ENCODE results near the gene HASPIN.
"Not testable (repeated sequence)": the region's sequence is repeated elsewhere in the genome, so short reads cannot be mapped to it uniquely, and the experiment has no call there.

Gene HASPIN

DNA sequence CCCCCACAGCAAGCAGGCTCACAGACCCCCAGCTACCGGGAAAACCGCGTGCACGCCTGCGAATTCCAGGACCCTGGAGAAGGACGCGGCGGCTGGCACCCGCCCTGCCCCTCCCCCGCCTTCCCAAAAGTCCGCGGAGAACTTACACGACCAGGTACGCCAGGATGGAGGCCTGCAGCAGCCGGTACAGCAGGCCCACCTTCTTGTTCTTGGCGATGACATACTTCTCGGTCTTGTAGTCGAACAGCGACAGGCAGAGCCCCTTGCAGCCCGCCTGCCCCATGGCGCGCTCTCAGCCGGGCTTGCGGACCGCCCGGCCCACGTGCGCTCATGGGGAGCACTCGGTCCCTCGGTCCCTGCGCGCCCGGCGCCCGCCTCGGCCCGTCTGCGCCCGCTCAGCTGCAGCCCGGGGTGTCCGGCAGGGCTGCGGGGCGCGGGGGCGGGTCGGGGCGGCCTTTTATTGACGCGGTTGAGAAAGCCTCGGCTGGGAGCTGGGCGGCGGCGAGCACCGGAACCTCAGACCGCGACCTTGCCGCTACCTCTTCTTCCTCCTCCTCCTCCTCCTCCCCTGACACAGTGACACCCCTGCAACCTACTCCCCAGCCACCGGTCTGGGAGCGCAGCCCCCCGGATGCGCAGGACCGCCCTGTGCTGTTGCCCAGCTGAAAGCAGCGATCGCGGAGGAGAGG, 27.8 kb upstream of the HASPIN start, which contains the start of gene P2RX5:
Gene P2RX5, minus strand, starts transcription at position 433 of the 689 bp plus-strand sequence. Its CDS starts 150 bp downstream, at position 283.
- peak; percentile 76 for DNase-seq (ENCODE audit: low spot score)

DNA sequence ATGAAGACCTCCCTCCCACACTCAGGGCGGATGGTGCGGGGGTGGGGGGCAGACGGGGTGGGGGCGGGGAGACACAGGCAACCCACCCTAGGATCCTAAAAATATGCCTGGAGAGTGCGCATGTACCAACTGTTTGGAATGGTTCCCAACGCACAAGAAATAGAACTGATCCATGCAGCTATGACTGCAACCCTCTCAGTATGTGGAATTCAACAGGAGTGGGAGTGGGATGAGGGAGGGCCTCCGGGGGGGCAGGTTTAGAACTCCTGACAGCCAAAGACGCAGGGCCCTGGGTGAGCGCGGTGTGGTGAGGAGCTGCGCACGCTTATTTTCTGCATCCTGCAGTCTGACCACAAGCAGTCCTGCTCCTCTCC, 26.6 kb upstream of the HASPIN start:
- DNase-seq (ENCODE audit: low spot score) = no peak

DNA sequence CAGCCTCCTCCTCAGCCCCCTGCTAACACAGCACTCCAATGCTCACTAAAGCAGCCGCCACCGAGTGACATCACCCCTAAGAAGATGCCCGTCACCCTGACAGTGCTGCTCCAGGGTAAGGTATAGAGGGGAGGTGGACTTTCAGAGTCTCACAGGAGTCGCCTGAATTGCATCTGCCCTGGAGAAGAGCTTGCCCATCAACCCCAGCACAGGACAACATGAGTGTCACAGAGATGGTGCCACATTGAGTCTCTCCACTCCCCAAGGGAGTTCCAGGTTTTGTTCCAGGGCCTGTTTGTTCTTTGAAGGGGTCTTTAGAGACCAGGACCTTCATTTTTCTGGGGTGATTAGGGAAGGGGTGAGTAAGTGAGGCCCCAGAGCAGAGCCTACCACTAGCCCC, 25.6 kb upstream of the HASPIN start:
- DNase-seq (ENCODE audit: low spot score) = no peak

DNA sequence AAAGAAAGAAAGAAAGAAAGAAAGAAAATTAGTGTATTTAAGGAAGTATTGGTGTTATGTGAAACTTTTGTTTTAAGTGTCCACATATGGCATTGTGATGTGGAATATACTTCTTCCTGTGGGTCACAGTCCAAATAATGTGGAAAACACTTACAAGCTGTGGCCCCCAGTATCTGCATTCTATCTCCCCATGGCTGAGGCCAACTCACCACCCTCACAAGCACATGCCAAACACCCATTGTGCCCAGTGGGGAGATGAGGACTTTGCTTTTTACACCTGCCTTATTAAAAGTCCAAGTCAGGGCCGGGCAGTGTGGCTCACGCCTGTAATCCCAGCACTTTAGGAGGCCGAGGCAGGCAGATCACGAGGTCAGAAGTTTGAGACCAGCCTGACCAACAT, 23.8 kb upstream of the HASPIN start:
- DNase-seq (ENCODE audit: low spot score) = no peak

DNA sequence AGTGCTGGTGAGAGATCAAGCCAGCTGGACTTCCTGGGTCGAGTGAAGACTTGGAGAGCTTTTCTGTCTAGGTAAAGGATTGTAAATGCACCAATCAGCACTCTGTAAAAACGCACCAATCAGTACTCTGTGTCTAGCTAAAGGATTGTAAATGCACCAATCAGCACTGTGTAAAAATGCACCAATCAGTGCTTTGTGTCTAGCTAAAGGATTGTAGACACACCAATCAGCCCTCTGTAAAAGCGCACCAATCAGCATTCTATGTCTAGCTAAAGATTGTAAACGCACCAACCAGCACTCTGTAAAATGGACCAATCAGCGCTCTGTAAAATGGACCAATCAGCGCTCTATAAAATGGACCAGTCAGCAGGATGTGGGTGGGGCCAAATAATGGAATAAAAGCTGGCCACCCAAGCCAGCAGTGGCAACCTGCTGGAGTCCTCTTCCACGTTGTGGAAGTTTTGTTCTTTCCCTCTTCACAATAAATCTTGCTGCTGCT, 21.6 kb upstream of the HASPIN start:
- DNase-seq (ENCODE audit: low spot score) = not testable (repeated sequence)

DNA sequence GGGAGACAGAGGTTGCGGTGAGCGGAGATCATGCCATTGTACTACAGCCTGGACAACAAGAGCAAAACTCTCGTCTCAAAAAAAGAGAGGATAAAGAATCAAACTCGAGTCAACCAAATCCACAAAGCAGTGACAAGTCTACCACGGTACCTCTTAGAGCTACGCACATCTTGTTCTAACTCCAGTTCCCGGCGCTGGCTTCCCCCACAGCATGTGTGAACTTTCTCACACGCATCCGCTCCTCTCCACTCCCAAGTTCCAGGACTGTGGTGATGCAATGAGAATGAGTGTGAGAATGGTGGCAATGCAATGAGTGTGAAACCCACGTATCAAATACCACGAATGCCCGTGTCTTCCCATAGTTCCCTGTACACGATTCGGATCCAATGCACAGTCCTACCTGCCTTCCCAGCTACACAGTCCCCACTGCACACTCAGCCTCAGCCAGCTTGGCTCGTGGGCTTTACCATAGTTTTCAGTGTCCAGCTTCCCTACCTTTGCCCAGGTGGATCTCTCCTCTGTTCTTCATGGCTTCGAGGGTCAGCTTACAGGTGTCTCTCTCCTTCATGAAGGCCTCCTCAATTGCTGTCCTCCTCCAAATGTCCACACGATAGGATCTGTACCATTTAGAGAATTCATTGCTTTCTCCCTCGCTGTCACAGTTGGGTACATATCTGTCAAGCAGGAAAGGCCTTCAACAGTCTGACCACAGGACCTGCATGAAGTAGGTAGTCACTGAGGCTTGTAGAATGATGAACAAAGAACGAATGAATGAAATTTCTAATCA, 18.6 kb upstream of the HASPIN start:
- no peak for DNase-seq (ENCODE audit: low spot score)

DNA sequence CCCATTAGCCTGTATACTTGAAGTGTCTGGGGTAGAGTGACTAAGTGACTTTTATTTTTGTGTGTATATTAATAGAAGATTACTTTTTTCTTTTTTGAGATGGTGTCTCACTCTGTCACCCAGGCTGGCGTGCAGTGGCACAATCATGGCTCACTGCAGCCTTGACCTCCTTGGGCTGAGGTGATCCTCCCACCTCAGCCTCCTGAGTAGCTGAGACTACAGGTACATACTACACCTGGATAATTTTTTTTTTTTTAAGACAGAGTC, 18.1 kb upstream of the HASPIN start:
- not testable (repeated sequence) for DNase-seq (ENCODE audit: low spot score)

DNA sequence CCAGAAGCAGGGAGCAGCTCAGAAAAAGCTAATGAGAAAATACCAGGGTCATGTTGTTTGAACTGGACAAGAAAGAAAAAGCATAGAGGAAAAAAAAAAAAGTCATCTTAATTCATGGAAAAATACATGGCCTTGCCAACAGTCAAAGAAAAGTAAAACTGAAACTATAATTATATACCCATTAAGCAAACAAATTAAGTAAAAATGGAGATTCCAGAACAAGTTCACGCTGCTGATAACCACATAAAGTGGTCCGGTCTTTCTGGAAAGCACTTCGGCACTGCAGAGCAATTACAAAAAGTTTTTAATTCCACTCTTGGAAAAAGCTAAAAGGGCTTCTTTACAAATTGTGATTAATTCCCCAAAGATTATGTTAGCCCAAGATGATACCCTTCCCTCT, 15.3 kb upstream of the HASPIN start:
- no peak for DNase-seq (ENCODE audit: low spot score)

DNA sequence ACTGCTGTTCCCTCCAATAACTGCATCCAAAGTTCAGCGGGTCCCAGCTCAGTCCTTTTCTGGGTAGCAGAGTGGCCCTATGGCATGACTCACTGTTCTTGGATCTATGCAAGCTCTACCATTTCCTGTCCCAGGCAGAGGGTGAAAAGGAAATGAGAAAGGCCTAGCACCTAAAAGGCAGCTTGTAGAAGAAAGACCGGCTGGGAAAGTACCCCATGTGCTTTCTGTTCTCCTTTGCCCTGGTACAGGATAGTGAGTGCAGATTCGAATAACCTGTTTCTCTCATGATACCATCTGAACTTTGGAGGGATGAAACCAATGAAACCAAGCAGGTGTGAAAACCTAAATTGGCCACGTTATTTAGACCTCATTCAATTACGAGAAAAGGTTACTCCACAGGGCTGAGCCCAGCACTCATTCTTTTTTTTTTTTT, 12.7 kb upstream of the HASPIN start:
- no peak for DNase-seq (ENCODE audit: low spot score)

DNA sequence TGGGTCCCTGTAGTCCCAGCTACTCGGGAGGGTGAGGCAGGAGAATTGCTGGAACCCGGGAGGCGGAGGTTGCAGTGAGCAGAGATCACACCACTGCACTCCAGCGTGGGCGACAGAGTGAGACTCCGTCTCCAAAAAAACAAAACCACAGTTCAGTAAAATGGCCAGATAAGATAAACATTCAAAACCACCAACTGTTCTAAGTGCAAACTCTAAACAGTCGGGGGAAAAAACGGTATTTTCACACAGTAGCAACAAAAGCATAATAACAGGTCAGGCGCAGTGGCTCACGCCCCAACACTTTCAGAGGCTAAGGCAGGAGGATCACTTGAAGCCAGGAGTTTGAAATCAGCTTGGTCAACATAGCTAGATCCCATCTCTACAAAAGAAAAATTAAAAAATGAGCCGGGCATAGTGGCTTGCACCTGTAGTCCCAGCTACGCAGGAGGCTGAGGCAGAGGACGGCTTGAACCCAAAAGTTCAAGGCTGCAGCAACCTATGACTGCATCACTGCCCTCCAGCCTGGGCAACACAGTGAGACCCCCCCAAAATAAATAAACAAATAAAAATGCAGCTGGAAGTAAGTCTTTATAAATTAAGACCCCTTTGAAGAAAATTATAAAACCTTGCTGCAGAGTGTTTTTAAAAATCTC, 10.8 kb upstream of the HASPIN start:
- no peak for DNase-seq (ENCODE audit: low spot score)

DNA sequence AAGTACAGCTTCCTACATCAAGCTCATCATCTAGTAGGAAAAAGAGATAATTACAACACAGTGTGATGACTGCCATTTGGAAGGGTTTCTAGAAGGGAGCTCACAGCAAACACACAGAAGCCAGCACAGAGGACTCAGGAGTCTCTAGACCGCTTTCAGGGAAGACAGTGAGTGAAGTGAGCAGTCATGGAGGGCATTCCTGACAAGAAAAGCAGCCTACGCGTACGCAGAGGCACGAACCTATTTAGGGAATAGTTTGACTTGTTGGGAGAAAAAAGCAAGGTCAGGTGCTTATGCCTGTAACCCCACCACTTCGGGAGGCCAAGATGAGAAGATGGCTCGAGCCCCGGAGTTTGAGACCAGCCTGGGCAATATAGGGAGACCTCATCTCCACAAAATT, 8.4 kb upstream of the HASPIN start:
- DNase-seq (ENCODE audit: low spot score) = no peak

DNA sequence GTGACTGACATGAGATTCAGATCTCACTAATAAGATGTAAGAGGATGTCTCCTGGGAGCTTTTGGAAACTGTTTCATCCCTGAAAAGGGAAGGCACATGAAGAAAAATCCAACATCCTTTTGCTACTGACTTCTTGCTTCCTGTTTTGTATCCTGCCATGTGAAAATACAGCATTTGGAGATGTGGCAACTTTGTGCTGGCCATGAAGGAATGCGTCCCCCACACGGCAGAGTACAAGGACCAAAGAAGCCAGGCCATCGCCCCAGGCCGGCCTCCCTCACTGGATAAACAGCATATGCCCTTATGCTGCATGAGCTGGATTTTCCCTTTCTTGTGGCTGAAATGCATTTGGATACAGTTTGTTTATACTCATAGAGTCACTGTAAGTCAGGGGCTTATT, 5.5 kb upstream of the HASPIN start:
- no peak for DNase-seq (ENCODE audit: low spot score)

DNA sequence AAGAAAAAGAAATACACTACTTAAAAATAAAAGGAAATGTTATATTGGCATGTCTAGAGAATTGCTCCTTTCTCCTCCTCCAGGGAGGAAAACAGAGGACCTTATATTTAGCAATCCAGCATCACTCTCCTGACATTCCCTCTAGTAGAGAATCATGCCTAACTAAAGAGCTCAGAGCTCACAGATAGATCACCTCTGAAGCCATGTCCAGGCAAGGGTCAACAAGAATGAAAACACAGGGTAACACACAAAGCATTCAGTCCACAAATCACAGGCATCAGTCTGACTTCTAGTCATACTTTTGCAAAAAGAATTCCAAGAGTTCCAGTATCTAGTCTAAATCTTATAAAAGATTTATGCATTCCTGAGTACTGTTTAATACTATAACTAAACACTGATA, 4.4 kb upstream of the HASPIN start:
- DNase-seq (ENCODE audit: low spot score) = no peak

DNA sequence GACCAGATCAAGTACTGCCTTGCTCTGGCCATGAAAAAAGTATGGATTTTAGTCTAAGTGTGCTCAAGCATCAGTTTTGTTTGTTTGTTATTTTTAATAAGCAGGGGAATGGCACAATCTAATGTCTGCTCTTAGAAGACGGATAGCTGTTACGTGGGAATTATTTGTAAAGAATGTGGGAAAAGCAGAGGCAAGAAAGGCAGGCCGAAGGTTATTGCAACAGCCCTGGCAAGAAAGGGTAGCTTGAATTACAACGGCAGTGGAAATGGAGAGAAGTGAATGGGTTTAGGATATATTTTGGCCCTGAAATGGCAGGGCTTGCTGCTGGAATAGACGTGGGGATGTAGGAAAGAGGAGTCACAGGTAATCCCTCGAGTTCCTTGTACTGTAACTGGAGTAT, 987 bp upstream of the HASPIN start:
- no peak for DNase-seq (ENCODE audit: low spot score)

DNA sequence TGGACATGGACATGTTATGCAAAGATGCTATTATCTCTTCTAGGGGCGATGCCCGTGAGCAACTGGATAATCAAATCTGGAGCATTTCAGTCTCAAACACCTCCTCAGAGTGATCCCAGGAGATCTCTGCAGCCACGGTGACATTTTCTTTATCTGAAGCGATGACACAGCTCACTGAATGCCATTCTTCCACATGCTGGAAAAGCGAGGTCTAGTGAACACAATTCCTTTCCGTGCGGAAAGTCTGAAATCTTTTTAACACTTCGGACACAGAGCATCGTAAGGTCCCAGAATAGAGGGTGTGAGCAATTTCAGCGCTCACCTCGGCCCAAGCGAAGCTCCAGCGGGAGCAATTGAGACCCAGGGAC, 531 bp upstream of the HASPIN start:
- no peak for DNase-seq (ENCODE audit: low spot score)

DNA sequence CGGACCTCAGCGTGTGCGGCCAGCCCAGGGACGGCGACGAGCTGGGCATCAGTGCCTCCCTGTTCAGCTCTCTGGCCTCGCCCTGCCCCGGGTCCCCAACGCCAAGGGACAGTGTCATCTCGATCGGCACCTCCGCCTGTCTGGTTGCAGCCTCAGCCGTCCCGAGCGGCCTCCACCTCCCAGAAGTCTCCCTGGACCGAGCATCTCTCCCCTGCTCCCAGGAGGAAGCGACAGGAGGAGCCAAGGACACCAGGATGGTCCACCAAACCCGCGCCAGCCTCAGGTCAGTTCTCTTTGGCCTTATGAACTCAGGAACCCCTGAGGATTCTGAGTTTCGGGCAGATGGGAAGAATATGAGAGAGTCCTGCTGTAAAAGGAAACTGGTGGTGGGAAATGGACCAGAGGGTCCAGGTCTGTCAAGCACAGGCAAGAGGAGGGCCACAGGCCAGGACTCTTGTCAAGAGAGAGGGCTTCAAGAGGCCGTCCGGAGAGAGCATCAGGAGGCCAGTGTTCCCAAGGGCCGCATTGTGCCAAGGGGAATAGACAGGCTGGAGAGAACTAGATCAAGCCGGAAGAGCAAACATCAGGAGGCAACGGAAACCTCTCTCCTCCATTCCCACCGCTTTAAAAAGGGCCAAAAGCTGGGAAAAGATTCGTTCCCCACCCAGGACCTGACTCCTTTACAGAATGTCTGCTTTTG, 825 bp downstream of the HASPIN start:
- DNase-seq (ENCODE audit: low spot score) = no peak

DNA sequence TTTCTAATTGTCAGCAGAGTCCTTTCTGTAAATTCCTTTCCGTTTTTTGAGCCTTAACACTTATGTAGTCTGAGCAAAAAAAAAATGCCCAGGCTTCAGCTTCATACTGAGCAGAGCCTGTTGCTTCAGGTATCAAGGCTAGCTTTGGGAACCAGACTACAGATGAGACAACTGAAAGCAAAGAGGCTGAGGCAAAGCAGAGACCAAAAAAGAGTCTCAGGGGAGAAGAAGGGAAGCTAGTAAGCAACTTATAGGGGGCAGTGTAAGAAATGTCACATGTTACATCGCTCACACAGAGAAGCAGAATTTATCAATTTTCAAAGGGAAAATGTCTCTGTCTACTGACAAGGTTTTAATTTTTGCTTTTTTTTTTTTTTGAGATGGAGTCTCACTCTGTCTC, 3.3 kb downstream of the HASPIN start:
- DNase-seq (ENCODE audit: low spot score) = no peak

DNA sequence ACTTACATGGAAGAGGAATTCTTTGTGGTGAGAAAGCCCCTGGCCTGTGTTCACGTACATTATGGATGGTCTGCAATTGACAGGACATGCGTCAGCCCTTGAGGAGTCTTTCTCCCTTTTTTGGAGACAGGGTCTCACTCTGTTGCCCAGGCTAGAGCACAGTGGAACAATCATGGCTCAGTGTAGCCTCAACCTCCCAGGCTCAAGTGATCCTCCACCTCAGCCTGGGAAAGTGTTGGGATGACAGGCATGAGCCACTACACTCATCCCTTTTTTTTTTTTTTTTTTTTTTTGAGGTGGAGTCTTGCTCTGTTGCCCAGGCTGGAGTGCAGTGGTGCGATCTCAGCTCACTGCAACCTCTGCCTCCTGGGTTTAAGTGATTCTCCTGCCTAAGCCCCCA, 4.4 kb downstream of the HASPIN start:
- DNase-seq (ENCODE audit: low spot score) = not testable (repeated sequence)

DNA sequence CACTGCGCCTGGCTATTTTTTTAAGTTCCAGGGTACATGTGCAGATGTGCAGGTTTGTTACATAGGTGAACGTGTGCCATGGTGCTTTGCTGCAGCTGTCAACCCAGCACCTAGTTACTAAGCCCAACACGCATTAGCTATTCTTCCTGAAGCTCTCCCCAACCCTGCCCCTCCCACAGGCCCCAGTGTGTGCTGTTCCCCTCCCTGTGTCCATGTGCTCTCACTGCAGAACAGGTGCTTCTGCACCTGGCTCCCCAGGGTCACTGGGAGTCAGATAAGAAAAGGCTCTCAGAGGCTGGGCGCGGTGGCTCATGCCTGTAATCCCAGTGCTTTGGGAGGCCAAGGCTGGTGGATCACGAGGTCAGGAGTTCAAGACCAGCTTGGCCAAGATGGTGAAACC, 6.2 kb downstream of the HASPIN start:
- DNase-seq (ENCODE audit: low spot score) = no peak

DNA sequence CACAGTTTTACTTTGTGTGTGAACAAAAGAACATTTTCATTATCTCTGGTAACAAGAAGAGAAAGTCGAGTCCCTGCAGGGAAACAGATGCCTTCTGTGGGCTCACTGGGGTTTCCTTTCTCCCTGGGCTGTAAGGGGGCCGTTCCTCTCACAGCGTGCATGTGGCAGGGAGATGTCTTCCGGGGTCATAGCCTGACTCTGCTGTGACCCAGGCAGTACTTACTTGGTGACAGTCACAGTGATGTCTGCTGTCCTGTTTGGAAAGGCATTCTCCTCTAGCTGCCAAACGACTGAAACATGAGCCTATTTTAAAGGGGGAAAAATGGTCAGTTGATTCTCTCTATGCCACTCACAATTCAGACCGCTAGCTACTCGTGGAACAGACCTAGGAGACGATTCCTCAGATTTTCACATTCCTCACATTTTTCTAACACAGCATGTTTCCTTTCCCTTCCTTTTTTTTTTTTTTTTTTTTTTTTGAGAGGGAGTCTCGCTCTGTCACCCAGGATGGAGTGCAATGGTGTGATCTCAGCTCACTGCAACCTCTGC, 7.3 kb downstream of the HASPIN start:
- DNase-seq (ENCODE audit: low spot score) = no peak

DNA sequence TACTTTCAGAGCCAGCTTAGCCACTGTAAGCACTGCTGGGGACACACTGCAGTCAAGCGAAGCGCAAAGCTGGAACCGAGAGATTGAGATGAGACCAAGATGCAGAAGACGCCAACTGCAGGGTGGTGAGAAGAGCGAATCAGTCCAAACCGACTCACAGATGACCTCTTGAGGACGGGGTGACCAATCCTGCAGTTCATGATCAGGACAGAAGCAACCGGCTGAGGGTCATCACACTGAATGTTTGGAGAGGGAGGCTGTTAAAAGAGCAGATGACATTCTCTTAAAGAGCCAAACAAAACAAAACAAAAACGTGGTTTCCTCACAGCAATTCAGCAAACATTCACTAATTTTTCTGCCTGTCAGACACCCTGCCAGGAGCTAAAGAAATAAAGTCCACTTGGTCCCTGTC, 8.5 kb downstream of the HASPIN start:
- no peak for DNase-seq (ENCODE audit: low spot score)

DNA sequence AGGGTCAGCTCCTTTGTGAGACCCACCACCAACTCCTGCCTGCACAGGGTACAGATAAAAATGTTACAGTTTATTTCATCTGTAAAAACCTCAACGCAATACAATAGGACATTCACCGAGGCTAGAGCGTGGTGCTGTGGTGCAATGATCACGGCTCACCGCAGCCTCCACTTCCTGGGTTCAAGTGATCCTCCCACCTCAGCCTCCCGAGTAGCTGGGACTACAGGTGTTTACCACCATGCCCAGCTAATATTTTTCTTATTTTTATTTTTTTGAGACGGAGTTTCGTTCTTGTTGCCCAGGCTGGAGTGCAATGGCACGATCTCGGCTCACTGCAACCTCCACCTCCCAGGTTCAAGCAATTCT, 11.2 kb downstream of the HASPIN start:
- DNase-seq (ENCODE audit: low spot score) = not testable (repeated sequence)

Measured in iPS-NIHi11 (cell line).